HG03064 (cell line): ENCODE data around the gene NIP7.
"Not testable (repeated sequence)": the region's sequence is repeated elsewhere in the genome, so short reads cannot be mapped to it uniquely, and the experiment has no call there.

ENCODE experiments used
- ATAC-seq: cut with Tn5 transposase; IDR thresholded peaks from one replicate; pipeline ENCODE4 v1.9.1; 2021; ENCODE audit warnings: low read depth; ENCODE audit not compliant: unreplicated experiment

The NIP7 gene

DNA sequence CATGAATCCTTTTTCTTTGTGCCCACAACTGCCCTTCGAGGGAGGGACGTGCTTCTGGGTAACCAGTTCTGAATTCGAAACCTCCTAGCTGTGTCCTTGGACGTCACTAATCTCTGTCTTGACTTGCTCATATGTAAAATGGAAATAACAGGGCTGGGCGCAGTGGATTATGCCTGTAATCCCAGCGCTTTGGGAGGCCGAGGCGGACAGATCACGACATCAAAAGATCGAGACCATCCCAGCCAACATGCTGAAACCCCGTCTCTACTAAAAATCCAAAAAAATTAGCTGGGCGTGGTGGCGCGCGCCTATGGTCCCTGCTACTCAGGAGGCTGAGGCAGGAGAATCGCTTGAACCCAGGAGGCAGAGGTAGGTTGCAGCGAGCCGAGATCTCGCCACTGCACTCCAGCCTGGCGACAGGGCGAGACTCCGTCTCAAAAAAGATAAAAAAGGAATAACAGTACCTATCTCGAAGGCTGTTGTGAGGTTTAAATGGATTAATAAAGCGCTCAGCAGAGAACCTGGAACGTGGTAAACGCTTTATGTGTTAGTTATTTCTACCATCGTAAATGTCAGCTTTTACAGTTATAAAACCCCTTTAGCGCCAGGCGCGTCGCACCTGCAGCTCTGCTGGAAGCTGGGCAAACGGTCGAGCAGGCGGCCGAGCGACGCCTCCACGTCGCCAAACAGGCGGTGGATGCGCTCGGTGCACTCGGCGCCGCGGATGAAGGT, 849 bp upstream of the NIP7 start:
- no peak for ATAC-seq

DNA sequence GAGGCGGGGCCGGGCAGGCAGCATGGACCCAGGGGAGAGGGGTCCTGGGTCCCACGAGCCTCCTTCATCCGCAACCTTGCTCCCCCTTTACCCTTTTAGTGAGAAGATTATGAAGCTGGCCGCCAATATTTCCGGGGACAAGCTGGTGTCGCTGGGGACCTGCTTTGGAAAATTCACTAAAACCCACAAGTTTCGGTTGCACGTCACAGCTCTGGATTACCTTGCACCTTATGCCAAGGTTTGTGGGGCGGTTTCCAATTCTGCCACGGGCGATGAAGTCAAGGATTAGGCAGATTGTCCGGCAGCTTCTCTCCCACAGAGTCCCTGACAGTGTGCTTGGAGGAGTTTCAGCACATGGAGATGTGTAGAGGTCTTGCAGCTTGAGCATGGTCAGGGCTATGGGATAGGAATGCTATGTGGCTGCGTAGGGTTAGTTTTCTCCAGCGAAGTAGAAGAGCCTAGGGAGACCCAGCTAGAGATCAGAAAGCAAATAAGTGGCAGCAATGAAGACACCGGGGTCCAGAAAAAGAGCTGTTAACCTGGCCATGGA, 598 bp downstream of the NIP7 start:
- ATAC-seq, result no peak

- ATAC-seq, result no peak
Observed at GRCh38 chr16:69344171-69344570, 4.6 kb downstream of the NIP7 start.

- no peak for ATAC-seq
Observed at GRCh38 chr16:69345923-69346322, 6.4 kb downstream of the NIP7 start.

GRCh38 chr16:69346683-69347082, 7.1 kb downstream of the NIP7 start:
- ATAC-seq, result no peak

GRCh38 chr16:69348222-69348621, 8.7 kb downstream of the NIP7 start:
- ATAC-seq, result no peak

- no peak for ATAC-seq
Observed at GRCh38 chr16:69349536-69349935, 10.0 kb downstream of the NIP7 start.

GRCh38 chr16:69350536-69351133, 11.1 kb downstream of the NIP7 start:
- ATAC-seq, result no peak

DNA sequence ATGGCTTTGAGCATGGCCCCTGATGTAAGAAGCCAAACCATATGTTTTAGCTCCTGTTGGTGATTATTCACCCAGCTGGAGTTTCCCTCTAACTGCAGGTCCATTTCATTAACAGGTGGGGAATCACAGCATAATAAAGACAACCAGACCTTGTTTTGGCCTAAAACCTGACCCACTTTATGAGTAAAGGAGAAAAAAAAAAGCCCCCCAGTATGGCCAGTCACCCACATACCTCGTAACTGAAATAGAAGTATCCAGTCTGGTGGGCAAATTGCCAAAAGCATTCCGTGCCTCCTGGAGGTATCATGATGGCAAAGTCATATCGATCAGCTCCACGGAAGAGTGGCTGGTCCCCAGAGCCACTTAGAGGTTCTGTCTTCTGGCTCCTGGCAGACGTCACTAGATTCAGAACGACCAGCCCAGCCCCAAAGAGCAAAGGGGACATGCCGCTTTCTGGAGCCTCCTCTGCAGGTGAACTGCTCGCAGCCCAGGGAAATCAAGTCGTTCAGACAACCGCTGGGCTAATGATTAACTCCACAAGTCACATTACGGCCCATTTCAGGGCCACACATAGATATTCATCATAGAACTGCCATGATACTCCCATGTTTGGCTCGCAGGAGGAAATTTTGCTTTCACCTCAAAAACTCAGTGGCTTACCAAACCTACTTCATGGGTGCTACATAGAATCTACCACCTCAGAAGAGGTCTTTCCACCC, 11.9 kb downstream of the NIP7 start, which contains the start of gene TMED6:
TMED6 (minus strand) TSS at position 478 of the 719 bp plus-strand sequence; CDS start at position 445, 33 bp downstream.
- ATAC-seq, result no peak

DNA sequence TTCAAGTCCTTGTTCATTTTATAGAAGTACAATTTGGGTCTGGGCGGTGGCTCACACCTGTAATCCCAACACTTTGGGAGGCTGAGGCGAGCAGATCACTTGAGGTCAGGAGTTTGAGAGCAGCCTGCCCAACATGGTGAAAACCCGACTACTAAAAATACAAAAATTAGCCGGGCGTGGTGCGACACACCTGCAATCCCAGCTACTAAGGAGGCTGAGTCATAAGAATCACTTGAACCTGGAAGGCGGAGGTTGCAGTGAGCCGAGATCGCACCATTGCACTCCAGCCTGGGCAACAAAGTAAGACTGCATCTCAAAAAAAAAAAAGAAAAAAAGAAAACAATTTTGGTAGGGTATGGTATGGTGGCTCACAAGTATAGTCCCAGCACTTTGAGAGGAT, 20.5 kb downstream of the NIP7 start:
- not testable (repeated sequence) for ATAC-seq

DNA sequence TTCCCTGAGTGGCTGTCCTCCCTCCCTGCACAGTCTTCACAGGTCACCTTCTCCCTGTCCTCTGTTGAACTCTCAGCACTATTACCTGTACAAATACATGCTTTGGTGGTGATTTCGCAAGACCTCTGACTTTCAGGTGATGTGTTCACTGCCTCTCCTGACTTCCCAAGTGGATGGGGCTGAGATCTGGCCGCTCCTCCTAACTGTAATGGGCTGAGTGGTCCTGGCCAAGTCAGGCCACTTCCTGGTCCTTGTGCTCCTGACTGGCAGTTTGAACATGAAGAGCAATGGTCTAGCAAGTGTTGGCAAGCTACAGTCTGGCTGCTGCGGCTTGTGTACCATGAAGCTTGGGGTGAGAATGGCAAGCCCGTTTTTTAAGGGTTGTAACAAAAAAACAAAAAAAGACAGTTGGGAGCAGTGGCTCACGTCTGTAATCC, 23.7 kb downstream of the NIP7 start:
- ATAC-seq, result no peak

- no peak for ATAC-seq
Observed at GRCh38 chr16:69364088-69364487, 24.5 kb downstream of the NIP7 start.

GRCh38 chr16:69365901-69366300, 26.3 kb downstream of the NIP7 start:
- ATAC-seq, result no peak

- no peak for ATAC-seq
Observed at GRCh38 chr16:69366431-69366830, 26.9 kb downstream of the NIP7 start.

DNA sequence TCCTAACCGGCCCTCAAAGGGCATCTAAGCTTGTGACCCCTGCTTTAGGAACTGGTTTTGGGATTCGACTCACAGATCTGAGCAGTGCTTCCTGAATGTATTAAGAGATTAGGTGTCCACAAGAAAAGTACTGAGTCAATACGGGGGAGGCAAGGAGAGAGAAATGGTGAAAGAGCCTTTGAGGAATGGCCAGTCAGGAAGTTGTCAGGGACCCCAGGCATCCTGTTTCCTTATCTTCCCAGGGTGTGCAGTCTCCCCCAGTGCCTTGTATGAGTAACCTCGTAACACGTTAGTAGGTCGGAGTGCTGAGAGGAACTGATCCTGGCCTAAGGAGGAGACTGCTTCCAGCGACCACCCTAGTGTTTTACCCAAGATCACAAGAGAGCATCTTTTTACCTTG, 28.4 kb downstream of the NIP7 start:
- no peak for ATAC-seq

DNA sequence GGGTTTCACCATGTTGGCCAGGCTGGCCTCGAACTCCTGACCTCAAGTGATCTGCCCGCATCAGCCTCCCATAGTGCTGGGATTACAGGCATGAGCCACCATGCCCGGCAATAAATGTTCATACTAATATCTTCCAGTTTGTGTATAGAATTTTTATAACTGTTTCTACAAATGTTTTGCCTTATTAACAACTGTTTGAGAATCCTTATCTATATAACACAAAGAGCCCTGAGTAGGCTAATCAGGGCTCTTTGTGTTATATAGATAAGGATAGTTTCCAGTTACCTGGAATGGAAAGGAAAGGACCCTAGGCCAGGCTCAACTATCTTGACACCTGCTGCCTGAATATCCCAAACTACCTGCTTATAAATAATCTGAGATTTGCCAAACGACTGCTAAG, 29.3 kb downstream of the NIP7 start:
- no peak for ATAC-seq

DNA sequence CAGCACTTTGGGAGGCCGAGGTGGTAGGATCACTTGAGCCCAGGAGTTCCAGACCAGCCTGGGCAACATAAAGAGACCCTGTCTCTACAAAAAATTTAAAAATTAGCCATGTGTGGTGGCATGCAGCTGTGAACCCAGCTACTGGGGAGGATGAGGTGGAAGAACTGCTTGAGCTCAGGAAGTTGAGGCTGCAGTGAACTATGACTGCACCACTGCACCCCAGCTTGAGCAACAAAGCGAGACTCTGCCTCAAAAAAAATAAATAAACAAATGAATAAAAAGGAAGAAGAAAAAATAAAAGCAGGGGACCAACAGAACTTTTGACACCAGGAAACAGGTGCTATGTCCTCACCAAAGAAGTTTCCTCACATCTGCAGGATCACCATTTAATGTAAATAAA, 32.0 kb downstream of the NIP7 start:
- ATAC-seq, result no peak

DNA sequence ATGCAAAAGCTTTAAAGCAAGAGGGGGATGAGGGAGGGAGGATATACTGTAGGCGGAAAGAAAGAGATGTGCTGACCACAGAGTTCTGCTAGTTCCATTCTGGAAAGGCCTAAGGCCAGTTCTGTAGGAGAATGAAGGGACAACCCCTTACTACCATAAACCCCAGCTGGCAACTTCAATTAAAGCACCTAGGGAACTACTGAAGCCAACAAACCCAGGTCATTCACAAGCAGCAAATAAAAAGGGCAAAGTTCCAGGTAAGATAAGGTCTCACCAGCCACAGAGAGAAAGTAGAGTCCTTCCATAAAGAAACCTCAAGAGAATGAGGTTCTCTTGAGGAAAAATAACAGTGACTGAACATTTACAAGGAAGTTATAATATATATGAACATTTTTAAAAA, 33.4 kb downstream of the NIP7 start:
- no peak for ATAC-seq

DNA sequence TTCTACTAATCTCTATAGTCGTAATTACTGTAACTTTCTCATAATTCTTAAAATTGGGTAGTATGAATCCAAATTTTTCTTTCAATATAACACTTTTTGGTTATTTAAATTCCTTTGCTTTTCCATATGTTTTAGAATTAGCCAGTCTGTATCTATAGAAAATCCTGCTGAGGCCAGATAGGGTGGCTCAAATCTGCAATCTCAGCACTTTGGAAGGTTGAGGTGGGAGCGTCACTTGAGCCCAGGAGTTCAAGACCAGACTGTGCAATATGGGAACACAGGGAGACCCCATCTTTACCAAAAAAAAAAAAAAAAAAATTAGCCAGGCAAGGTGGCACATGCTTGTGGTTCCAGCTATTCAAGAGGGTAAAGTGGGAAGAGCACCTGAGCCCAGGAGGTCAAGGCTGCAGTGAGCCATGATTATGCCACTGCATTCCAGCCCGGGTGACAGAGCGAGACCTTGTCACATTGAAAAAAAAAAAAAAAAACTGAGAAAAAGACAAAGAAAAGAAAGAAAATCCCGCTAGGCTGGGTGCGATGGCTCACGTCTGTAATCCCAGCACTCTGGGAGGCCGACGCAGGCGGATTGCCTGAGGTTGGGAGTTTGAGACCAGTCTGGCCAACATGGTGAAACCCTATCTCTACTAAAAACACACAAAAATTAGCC, 37.0 kb downstream of the NIP7 start:
- no peak for ATAC-seq

- ATAC-seq, result no peak
Observed at GRCh38 chr16:69378036-69378435, 38.5 kb downstream of the NIP7 start.

GRCh38 chr16:69378760-69379159, 39.2 kb downstream of the NIP7 start:
- no peak for ATAC-seq
